Left lung (tissue), 10 donors: ENCODE results near the gene GMDS. TPM values are rescaled to one million over a fixed set of nuclear protein-coding genes. Genes with fewer than 3 reads are reported as not detected.

Experiments
- ATAC-seq: fragments of 200-7000 bp; cut with Tn5 transposase; one replicate; pipeline ENCODE4 v1.9.1; 2020; ENCODE audit warnings: moderate library complexity
- DNase-seq, 4 donors: peaks; one replicate each; pipeline ENCODE4 v3.0.0-alpha.2; 2013 to 2020
- H3K27ac ChIP-seq, 2 donors: fragments of 200-600 bp; sonication (generic) in 1 of 2; one replicate each; pipeline versions ENCODE4 v1.5.0 to v1.8.0; 2020 to 2021
- H3K27me3 ChIP-seq, 2 donors: fragments of 200-600 bp; sonication (generic) in 1 of 2; one replicate each; pipeline versions ENCODE4 v1.5.0 to v1.8.0; 2020 to 2021
- H3K36me3 ChIP-seq, 2 donors: fragments of 200-600 bp; sonication (generic) in 1 of 2; one replicate each; pipeline versions ENCODE4 v1.5.0 to v1.8.0; 2020 to 2021
- H3K4me1 ChIP-seq, 2 donors: fragments of 200-600 bp; one replicate each; pipeline ENCODE4 v1.8.0; 2021
- H3K4me3 ChIP-seq, 2 donors: fragments of 200-600 bp; sonication (generic) in 1 of 2; one replicate each; pipeline versions ENCODE4 v1.5.0 to v1.8.0; 2020 to 2021; ENCODE audit warnings: mild to moderate bottlenecking in 1 of 2
- H3K9me3 ChIP-seq, 2 donors: fragments of 200-600 bp; sonication (generic) in 1 of 2; one replicate each; pipeline versions ENCODE4 v1.5.0 to v1.8.0; 2020 to 2021
- intact Hi-C, 2 donors: fragments of 100-400 bp; cut with DNase I; formaldehyde crosslinking; loops; one replicate each; pipeline versions ENCODE4 v1.11.2 to v1.14.2; 2022
- polyA plus RNA-seq, 6 donors: library from polyadenylated mRNA; unstranded; fragments of 120-200 nt; gene quantifications; one replicate each; pipeline ENCODE4 v1.2.1, GENCODE V29; 2013; ENCODE audit not compliant: insufficient read length in 6 of 6
- total RNA-seq, 2 donors: library from RNA; stranded (reverse); fragmentation: NEBNext Ultra II Directional; extraction: Animal tissue kit (Norgen Biotek cat#: 25700); gene quantifications; one replicate each; pipeline ENCODE4 v1.2.1, GENCODE V29; 2021
- TF ChIP-seq, protein P1 (sequence below), 2 donors: fragments of 200-600 bp; sonication (generic) in 1 of 2; IDR thresholded peaks; one replicate each; pipeline versions ENCODE4 v1.5.0 to v1.8.0; 2021; ENCODE audit warnings: antibody characterized with exemption in 2 of 2
- donor health status: DM: no; HTN: yes; CAD: no.
- donor health status: DM: no; HTN: no; CAD: no.

The GMDS gene
- total and polyA plus RNA-seq, 8 donors, result 16.5 to 25.4 (median 21.2) TPM

DNA sequence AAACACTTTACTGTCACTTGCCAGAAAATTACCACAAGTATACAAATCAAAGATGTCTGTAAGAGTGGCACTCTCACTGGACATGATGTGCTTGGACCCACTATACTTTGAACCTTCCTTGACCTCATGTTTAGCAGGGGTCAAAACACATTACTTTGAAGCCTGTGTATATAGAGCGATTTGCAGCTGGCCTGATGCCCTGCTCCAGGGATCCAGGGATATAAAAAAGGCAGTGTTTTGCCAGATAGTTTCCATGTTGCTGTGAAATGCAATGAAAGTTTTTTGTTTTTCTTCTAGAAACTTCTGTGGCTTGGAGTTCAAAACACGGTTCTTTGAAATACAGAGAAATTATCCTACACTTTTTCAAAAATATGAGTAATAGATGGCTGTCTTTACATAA lies 470.0 kb downstream of the GMDS start:
- H3K27me3 ChIP-seq, result no peaks in the 10 kb centered on the region
- H3K4me3 ChIP-seq, result no peak overlapping the region
- no peak overlapping the region for H3K27ac ChIP-seq
- TF ChIP-seq, protein P1, sequence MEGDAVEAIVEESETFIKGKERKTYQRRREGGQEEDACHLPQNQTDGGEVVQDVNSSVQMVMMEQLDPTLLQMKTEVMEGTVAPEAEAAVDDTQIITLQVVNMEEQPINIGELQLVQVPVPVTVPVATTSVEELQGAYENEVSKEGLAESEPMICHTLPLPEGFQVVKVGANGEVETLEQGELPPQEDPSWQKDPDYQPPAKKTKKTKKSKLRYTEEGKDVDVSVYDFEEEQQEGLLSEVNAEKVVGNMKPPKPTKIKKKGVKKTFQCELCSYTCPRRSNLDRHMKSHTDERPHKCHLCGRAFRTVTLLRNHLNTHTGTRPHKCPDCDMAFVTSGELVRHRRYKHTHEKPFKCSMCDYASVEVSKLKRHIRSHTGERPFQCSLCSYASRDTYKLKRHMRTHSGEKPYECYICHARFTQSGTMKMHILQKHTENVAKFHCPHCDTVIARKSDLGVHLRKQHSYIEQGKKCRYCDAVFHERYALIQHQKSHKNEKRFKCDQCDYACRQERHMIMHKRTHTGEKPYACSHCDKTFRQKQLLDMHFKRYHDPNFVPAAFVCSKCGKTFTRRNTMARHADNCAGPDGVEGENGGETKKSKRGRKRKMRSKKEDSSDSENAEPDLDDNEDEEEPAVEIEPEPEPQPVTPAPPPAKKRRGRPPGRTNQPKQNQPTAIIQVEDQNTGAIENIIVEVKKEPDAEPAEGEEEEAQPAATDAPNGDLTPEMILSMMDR (IDR thresholded peaks at IDR 0.05), result no peak
- DNase-seq (no peak), ATAC-seq (no peak)
- H3K9me3 ChIP-seq, result no peaks in the 10 kb centered on the region
- intact Hi-C loops, result no loop called here
- H3K4me1 ChIP-seq, result no peaks in the 10 kb centered on the region
- H3K36me3 ChIP-seq, result no peaks in the 10 kb centered on the region

DNA sequence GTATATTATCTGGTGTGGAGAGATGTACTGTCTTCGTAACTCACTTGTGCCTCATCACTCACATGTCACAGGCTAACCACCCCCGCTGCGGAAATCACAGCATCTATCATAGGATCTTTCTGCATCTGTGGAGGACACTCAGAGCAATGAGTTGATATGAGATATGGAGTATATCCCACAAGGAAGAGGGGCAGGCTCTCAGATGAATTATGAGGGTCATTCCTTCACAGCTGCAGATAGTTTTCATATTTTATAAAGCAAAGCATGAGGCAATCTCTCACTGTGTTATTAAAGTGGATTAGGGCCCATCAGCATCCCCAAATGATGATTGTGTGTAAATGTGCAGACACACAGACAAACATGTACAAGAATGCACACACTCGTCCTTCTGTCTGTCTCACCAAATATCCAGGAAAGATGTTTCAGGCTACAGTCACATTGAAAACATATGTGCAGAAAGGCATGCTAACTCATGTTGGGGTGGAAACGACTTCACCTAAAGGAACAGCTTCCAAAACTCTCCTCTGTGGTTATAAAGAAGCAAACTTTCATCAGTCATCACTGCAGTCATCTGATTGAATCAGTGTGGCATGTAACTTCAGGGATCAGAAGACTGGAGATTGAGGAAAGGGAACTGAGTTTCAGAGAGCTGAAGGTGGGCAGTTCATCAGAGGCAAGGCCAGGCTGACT lies 471.0 kb downstream of the GMDS start:
- no peak for DNase-seq
- no peak for ATAC-seq

DNA sequence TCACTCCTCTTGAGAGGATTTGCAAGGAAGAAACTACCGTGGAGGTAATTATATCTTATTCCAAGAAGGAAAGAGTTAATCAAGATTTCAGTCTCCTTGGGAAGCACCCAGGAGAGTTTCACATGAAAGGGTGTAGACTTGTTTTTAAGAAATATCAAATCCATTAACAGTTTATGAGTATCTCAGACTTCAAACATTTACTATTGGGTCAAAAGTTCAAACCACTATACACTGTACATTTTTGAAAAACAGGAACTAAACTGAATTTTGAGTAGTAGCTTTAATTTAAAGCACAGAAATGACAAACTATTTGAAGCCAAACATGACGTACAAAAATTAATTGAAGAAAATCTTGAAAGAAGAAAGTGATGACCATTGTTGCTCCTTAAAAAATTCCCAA lies 471.7 kb downstream of the GMDS start:
- Histone ChIP-seq H3K36me3 (no peaks in the 10 kb centered on the region), H3K27ac (no peak overlapping the region), H3K4me3 (no peak overlapping the region), H3K9me3 (no peaks in the 10 kb centered on the region), H3K4me1 (no peaks in the 10 kb centered on the region), H3K27me3 (no peaks in the 10 kb centered on the region)
- TF ChIP-seq, protein P1 (IDR thresholded peaks at IDR 0.05), result no peak
- DNase-seq, result no peak
- no peak for ATAC-seq
- intact Hi-C loops, result no loop called here

More for the DNA sequence above, 471.0 kb downstream of the GMDS start:
- Histone ChIP-seq H3K4me3 (no peak overlapping the region), H3K27ac (no peak overlapping the region), H3K9me3 (no peaks in the 10 kb centered on the region), H3K4me1 (no peaks in the 10 kb centered on the region), H3K36me3 (no peaks in the 10 kb centered on the region), H3K27me3 (no peaks in the 10 kb centered on the region)
- TF ChIP-seq, protein P1 (IDR thresholded peaks at IDR 0.05), result no peak
- intact Hi-C loops, result no loop called here

DNA sequence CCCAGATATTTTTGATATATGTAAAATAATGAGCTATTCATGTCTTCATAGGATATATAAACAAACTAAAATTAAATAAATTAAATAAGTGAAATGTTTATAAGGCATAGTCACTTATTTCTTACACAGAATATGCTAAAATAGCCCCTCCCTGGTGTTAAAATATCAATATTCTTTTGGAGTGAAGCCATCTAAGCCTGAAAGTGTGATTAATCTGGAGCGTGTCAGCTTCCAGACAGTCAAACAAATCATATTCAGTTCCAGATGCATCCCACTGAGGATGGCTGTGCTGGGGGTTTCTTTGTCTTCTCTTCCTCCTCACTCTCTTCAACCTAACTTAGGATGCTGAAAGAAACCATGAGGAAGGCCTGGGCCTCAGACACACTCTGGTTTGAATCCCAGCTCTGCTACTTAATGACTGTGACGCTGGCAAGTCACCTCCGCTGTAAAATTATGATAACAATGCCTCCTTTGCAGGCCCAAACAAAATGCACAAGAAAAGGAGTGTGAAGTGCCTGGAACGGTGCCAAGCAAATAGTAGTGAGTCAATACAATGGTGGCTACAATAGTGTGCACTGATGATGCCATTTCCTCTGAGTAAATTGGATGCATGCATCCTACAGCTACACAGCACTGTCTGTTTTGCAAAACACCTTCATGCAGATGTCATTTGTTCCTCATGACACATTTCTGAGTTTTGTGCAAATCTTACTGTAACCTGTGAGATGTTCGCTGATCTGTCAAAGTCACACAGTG lies 474.3 kb downstream of the GMDS start:
- H3K4me1 ChIP-seq, result no peaks in the 10 kb centered on the region
- intact Hi-C loops, result no loop called here
- no peaks in the 10 kb centered on the region for H3K36me3 ChIP-seq
- no peak for DNase-seq
- ATAC-seq, result no peak
- TF ChIP-seq, protein P1 (IDR thresholded peaks at IDR 0.05), result no peak
- H3K4me3 ChIP-seq, result no peak overlapping the region
- H3K27me3 ChIP-seq, result no peaks in the 10 kb centered on the region
- no peak overlapping the region for H3K27ac ChIP-seq
- H3K9me3 ChIP-seq, result no peaks in the 10 kb centered on the region

DNA sequence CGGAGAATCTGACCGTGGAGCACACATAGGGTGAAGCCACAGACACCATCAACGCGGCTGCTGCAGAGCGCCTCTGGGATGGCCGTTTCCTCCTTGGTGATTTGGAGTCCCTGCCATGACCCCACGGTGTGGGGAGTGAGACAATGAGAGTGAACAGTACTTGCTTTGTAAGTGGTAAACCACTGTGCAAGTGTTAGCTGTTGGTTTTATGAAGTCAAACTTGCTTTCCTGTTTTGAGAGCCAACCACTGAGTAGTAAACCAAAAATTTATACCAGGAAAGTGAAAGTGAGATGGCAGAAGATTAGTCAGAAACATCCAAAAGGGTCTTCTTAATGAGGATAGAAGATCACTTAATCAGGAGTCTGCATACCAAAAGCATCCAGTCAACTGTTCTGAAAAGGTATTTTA lies 475.0 kb downstream of the GMDS start:
- no peaks in the 10 kb centered on the region for H3K4me1 ChIP-seq

More for the DNA sequence above, 475.0 kb downstream of the GMDS start:
- Histone ChIP-seq H3K9me3 (no peaks in the 10 kb centered on the region), H3K27me3 (no peaks in the 10 kb centered on the region), H3K36me3 (no peaks in the 10 kb centered on the region), H3K27ac (no peak overlapping the region), H3K4me3 (no peak overlapping the region)
- DNase-seq (no peak), ATAC-seq (no peak)
- TF ChIP-seq, protein P1 (IDR thresholded peaks at IDR 0.05), result no peak
- intact Hi-C loops, result no loop called here
